Activated CD8-positive, alpha-beta memory T cell treated with anti-CD3 and anti-CD28 coated beads, Interleukin-2, amount 10 ng/mL, durations not matched to agents 7 days and 5 days (primary cell): ENCODE measurements around the gene SLC12A7. TPM values are rescaled to one million over a fixed set of nuclear protein-coding genes. Genes with fewer than 3 reads are reported as not detected.
"Not testable (repeated sequence)": the region's sequence is repeated elsewhere in the genome, so short reads cannot be mapped to it uniquely, and the experiment has no call there.

Experiments
- ATAC-seq: fragments of 150-1000 bp; cut with Tn5 transposase; one replicate; pipeline ENCODE4 v1.10.0; 2021; ENCODE audit warnings: moderate library complexity
- CTCF ChIA-PET: fragments of 350-600 bp; sonication (Branson Sonifier 250); formaldehyde crosslinking; loops from one replicate; lab custom pipeline; 2021; ENCODE audit warnings: antibody characterized with exemption; lab: Charles Lee
- DNase-seq: peaks from one replicate; pipeline ENCODE4 v3.0.0-alpha.2; 2020
- H3K27ac Mint-ChIP-seq: one replicate; pipeline ENCODE4 v1.8.0; 2021; ENCODE audit warnings: mild to moderate bottlenecking, mixed read lengths
- H3K27me3 Mint-ChIP-seq: one replicate; pipeline ENCODE4 v1.8.0; 2021; ENCODE audit warnings: mixed read lengths
- H3K36me3 Mint-ChIP-seq: one replicate; pipeline ENCODE4 v1.8.0; 2021; ENCODE audit warnings: mild to moderate bottlenecking, mixed read lengths
- H3K4me1 Mint-ChIP-seq: one replicate; pipeline ENCODE4 v1.8.0; 2021; ENCODE audit warnings: mixed read lengths
- H3K4me3 Mint-ChIP-seq: one replicate; pipeline ENCODE4 v1.8.0; 2021; ENCODE audit warnings: mild to moderate bottlenecking, moderate library complexity, mixed read lengths
- H3K9me3 Mint-ChIP-seq: one replicate; pipeline ENCODE4 v1.8.0; 2022; ENCODE audit warnings: low read depth, mixed read lengths
- total RNA-seq, 2 experiments: library from RNA; stranded (reverse); gene quantifications; one replicate each; pipeline ENCODE4 v1.2.3, GENCODE V29; 2021

Gene SLC12A7
- total RNA-seq, 2 experiments from 2014 or later, result 6.6 to 12.2 TPM

- CTCF ChIA-PET, result interaction anchor here (1.3 kb wide), 1 partner anchor 55 kb away, joined by 3 read pairs; no protein-coding TSS in a partner anchor
- no peak overlapping the region for H3K27ac Mint-ChIP-seq
- H3K4me1 Mint-ChIP-seq, result no peaks in the 10 kb centered on the region
- H3K27me3 Mint-ChIP-seq, result no peaks in the 10 kb centered on the region
- no peak overlapping the region for H3K4me3 Mint-ChIP-seq
- ATAC-seq (no peak), DNase-seq (no peak)
- no peaks in the 10 kb centered on the region for H3K36me3 Mint-ChIP-seq
- H3K9me3 Mint-ChIP-seq, result no peaks in the 10 kb centered on the region
These were observed 45.8 kb downstream of the SLC12A7 start for GRCh38 chr5:1065891-1066650.

- no peak for DNase-seq
- Mint-ChIP-seq H3K27ac (no peak overlapping the region), H3K27me3 (no peaks in the 10 kb centered on the region), H3K36me3 (no peaks in the 10 kb centered on the region), H3K4me3 (no peak overlapping the region), H3K4me1 (no peaks in the 10 kb centered on the region), H3K9me3 (no peaks in the 10 kb centered on the region)
- CTCF ChIA-PET, result no interaction called here
- no peak for ATAC-seq
These were observed 46.6 kb downstream of the SLC12A7 start for GRCh38 chr5:1065143-1065750.

GRCh38 chr5:1064383-1065142 is 47.3 kb downstream of the SLC12A7 start:
- Mint-ChIP-seq H3K27me3 (no peaks in the 10 kb centered on the region), H3K27ac (no peak overlapping the region), H3K4me1 (no peaks in the 10 kb centered on the region), H3K9me3 (no peaks in the 10 kb centered on the region), H3K4me3 (no peak overlapping the region), H3K36me3 (no peaks in the 10 kb centered on the region)
- CTCF ChIA-PET, result no interaction called here
- ATAC-seq, result no peak
- DNase-seq, result no peak

GRCh38 chr5:1063661-1064382 is 48.0 kb downstream of the SLC12A7 start:
- no peak overlapping the region for H3K4me3 Mint-ChIP-seq
- H3K36me3 Mint-ChIP-seq, result no peaks in the 10 kb centered on the region
- no peaks in the 10 kb centered on the region for H3K4me1 Mint-ChIP-seq
- no peaks in the 10 kb centered on the region for H3K27me3 Mint-ChIP-seq
- ATAC-seq (no peak), DNase-seq (no peak)
- H3K27ac Mint-ChIP-seq, result no peak overlapping the region
- CTCF ChIA-PET, result no interaction called here
- no peaks in the 10 kb centered on the region for H3K9me3 Mint-ChIP-seq

- DNase-seq, result no peak
These were observed 48.9 kb downstream of the SLC12A7 start for GRCh38 chr5:1062761-1063568.

GRCh38 chr5:1061916-1062315 is 49.9 kb downstream of the SLC12A7 start:
- H3K27me3 Mint-ChIP-seq, result no peaks in the 10 kb centered on the region
- ATAC-seq, result no peak
- H3K4me1 Mint-ChIP-seq, result no peaks in the 10 kb centered on the region
- H3K36me3 Mint-ChIP-seq, result no peaks in the 10 kb centered on the region
- H3K27ac Mint-ChIP-seq, result no peak overlapping the region
- CTCF ChIA-PET, result no interaction called here
- DNase-seq, result no peak
- H3K4me3 Mint-ChIP-seq, result no peak overlapping the region
- H3K9me3 Mint-ChIP-seq, result no peaks in the 10 kb centered on the region

More at GRCh38 chr5:1062761-1063568, 48.9 kb downstream of the SLC12A7 start:
- no peaks in the 10 kb centered on the region for H3K4me1 Mint-ChIP-seq
- H3K27me3 Mint-ChIP-seq, result no peaks in the 10 kb centered on the region
- H3K27ac Mint-ChIP-seq, result no peak overlapping the region
- ATAC-seq, result no peak
- no peaks in the 10 kb centered on the region for H3K36me3 Mint-ChIP-seq
- no peaks in the 10 kb centered on the region for H3K9me3 Mint-ChIP-seq
- no peak overlapping the region for H3K4me3 Mint-ChIP-seq
- CTCF ChIA-PET, result no interaction called here

GRCh38 chr5:1061292-1061691 is 50.6 kb downstream of the SLC12A7 start:
- H3K27me3 Mint-ChIP-seq, H3K4me3 Mint-ChIP-seq, H3K27ac Mint-ChIP-seq, H3K36me3 Mint-ChIP-seq, H3K9me3 Mint-ChIP-seq, CTCF ChIA-PET, DNase-seq, H3K4me1 Mint-ChIP-seq, ATAC-seq: not testable (repeated sequence)

GRCh38 chr5:1060535-1060981 is 51.3 kb downstream of the SLC12A7 start:
- no peaks in the 10 kb centered on the region for H3K9me3 Mint-ChIP-seq
- no peaks in the 10 kb centered on the region for H3K4me1 Mint-ChIP-seq
- H3K27ac Mint-ChIP-seq, result no peak overlapping the region
- no peaks in the 10 kb centered on the region for H3K27me3 Mint-ChIP-seq
- no peak overlapping the region for H3K4me3 Mint-ChIP-seq
- ATAC-seq (no peak), DNase-seq (no peak)
- H3K36me3 Mint-ChIP-seq, result no peaks in the 10 kb centered on the region
- CTCF ChIA-PET, result no interaction called here

- ATAC-seq, result no peak
- H3K36me3 Mint-ChIP-seq, result no peaks in the 10 kb centered on the region
- CTCF ChIA-PET, result no interaction called here
- no peak for DNase-seq
- no peak overlapping the region for H3K4me3 Mint-ChIP-seq
- H3K9me3 Mint-ChIP-seq, result no peaks in the 10 kb centered on the region
- H3K4me1 Mint-ChIP-seq, result no peaks in the 10 kb centered on the region
- no peaks in the 10 kb centered on the region for H3K27me3 Mint-ChIP-seq
- H3K27ac Mint-ChIP-seq, result no peak overlapping the region
These were observed 52.0 kb downstream of the SLC12A7 start for GRCh38 chr5:1059884-1060263.

- H3K4me1 Mint-ChIP-seq, result no peaks in the 10 kb centered on the region
- H3K27me3 Mint-ChIP-seq, result no peaks in the 10 kb centered on the region
- CTCF ChIA-PET, result no interaction called here
- DNase-seq, result no peak
- no peak overlapping the region for H3K4me3 Mint-ChIP-seq
- no peaks in the 10 kb centered on the region for H3K36me3 Mint-ChIP-seq
- no peaks in the 10 kb centered on the region for H3K9me3 Mint-ChIP-seq
- H3K27ac Mint-ChIP-seq, result no peak overlapping the region
- no peak for ATAC-seq
These were observed 52.6 kb downstream of the SLC12A7 start for GRCh38 chr5:1058988-1059883.

- no peaks in the 10 kb centered on the region for H3K4me1 Mint-ChIP-seq
- H3K27me3 Mint-ChIP-seq, result no peaks in the 10 kb centered on the region
- ATAC-seq (no peak), DNase-seq (no peak)
- CTCF ChIA-PET, result no interaction called here
- no peaks in the 10 kb centered on the region for H3K9me3 Mint-ChIP-seq
- H3K27ac Mint-ChIP-seq, result no peak overlapping the region
- no peak overlapping the region for H3K4me3 Mint-ChIP-seq
- H3K36me3 Mint-ChIP-seq, result no peaks in the 10 kb centered on the region
These were observed 53.5 kb downstream of the SLC12A7 start for GRCh38 chr5:1058083-1058945.
